Kidney capillary endothelial cell (primary cell): ENCODE results near the gene ENPP5.
"Not testable (repeated sequence)": the region's sequence is repeated elsewhere in the genome, so short reads cannot be mapped to it uniquely, and the experiment has no call there.

Source experiments
- DNase-seq: peaks from one replicate; pipeline ENCODE4 v3.0.0-alpha.2; 2018; ENCODE audit warnings: low spot score

ENPP5 gene

DNA sequence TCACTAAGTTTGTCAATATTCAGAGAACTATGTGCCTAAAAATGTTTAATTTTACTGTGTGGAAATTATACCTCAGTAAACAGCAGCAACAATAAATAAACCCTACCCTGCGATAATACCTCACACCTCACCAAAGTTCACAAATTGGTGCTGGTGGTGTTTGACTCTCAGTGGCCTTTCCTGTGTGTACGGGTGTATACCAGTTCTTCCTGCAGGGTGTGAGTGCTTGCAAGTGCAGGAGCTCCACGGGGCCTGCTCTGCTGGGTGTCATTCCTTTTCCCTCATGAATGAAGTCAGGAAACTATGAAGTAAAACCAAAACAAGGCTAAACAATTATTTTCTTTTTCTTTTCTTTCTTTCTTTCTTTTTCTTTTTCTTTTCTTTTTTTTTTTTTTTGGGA lies 4.1 kb upstream of the ENPP5 start:
- DNase-seq, result no peak

DNA sequence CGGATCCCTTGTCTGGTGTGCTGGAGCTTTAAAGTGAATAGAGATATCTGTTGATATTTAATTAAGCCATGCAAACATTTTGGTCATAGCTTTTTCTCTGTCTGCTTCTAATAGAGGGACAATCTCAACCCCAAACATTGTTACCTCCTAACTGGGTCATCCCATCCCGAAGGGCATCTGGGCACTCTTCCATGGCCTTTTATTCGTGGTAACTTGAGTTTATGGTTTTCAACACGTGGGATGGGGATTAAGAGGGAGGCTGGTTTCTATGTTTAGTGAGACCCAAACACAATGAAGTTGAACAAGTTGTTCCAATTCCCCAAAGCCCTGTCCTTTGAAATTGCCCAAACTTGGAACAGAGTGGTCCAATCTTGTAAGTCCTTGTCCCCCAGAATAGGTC lies 1.4 kb upstream of the ENPP5 start:
- DNase-seq, result no peak

DNA sequence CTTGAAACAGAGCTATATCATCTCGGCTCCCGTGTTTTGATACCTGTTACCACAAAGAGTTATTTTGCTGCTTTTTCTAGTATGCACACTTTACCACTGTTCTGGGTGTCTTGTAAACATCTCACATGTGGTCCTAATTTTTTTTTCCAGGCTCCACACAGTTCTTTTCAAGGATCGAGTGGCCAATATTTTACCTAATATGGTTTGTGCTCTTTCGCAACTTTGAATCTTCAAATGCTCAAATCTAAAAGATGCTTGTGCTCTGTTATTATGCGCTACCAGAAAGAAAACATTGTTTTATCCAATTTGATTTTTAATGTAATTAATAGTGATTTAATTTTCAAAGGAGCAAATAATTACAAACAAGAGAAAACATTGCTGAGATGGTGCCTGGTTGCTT lies 10.7 kb downstream of the ENPP5 start:
- no peak for DNase-seq

DNA sequence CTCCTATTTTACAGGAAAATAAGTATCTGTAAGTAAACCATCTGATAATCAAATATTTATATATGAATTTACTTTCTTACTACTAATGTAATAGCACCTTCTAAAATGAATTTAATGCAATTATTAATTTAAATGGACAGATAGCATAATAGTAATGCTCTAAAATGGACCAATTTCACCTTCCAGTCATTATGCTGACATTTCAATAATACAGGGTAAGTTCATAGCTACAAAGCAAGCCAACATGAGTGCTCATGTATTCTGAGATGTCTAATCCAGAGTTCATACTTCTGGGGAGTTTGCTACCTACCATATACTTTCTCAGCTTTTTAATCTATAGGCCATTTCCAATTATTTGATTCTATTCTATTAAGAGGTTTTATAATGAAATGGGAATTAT lies 11.6 kb downstream of the ENPP5 start:
- no peak for DNase-seq

DNA sequence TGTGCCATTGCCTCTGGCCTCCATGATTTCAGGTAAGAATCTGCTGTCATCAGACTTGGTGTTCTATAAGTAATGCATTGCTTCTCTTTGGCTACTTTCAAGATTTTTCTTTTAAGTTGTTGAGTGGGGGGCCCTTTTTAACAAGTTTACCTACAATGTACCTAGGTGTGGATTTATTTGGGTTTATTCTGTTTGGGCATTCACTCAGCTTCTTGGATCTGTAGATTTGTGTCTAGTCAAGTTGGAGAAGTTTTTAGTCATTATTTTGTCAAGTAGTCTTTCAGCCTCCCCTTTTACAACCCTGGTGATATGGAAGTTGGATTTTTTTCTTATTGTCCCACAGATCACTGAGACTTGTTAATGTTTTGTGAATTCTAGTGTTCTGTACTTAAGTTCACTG lies 14.1 kb downstream of the ENPP5 start:
- DNase-seq, result no peak

DNA sequence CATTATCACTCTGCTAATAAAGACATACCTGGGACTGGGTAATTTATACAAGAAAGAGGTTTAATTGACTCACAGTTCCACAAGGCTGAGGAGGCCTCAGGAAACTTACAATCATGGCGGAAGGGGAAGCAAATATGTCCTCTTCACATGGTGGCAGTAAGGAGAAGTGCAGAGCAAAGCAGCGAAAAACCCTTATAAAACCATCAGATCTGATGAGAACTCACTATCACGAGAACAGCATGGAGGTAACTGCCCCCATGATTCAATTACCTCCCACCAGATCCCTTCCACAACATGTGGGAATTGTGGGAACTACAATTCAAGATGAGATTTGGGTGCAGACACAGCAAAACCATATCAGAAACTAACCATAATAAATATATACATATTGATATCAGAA lies 21.7 kb downstream of the ENPP5 start:
- DNase-seq, result not testable (repeated sequence)

DNA sequence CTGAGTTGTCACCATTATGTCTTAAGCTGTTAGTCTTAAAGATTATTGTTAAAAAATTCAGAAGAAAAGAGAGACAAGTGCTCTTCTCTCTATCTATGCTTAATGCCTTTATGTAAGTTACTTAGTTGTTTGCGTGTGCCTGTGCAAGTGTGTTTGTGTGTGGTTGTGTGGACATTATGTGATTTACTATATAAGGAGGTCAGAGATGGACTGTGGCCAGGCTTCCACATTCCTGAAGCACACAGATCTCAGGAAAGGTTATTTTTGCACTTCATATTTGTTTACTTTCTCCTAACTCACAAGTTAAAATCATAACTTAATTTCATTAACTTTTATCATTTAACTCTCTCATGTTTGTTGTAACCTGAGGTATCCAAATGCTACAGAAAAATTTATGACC lies 26.5 kb downstream of the ENPP5 start:
- DNase-seq, result no peak

DNA sequence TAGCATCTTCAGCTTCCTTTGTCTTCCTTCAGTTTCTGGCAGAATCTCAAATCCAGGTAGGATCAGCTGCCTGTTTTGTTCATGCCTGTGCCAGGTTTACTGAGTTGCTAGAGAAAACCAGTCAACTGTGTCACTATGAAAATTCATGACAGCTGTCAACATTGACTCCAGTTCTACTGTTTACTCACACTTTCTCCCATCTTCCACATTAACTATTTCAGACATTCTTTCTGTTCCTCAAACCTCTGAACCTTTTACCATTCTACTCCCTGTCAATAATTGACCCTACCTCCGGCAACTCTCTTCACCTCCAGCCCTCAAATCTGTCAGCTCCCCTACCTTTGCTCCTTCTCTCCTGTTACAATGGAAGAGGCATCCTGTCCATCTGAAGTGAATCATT lies 32.5 kb downstream of the ENPP5 start:
- DNase-seq, result no peak

DNA sequence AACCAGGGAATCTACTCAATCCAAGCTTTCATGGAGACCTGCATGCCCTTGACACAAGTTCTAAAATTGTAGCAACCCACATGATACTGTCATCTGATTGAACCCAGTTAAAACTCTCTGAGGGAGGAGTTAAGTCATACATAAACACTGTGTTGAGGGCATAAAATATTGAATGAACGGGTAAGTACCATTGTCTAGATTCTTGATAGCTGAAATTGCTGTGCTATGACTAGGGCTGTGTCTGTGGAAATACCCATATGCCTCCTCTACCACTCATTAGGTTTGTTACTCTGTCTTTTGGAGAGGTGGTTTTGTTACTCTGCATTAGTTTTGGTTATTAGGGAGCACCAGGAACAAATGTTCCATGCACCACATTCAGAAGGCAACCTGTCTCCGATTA lies 33.4 kb downstream of the ENPP5 start:
- no peak for DNase-seq

DNA sequence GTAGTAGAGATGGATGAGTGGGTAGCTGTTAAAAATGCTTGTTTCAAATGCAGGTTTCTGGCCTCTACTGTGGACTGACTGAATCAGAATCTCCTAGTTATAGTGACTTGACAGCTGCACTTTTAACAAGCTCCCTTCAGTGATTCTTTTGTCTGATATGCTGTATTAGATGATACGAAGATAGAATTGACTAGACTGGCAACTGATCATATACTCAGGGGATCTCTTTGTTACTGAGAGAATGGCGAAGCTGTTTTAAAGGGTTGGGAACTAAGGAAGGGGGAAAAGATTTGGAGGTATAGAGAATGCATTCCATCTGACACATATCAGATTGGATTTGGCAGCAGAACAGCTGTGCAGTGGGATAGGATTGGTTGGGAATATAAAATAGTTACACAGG lies 33.9 kb downstream of the ENPP5 start:
- DNase-seq, result no peak

DNA sequence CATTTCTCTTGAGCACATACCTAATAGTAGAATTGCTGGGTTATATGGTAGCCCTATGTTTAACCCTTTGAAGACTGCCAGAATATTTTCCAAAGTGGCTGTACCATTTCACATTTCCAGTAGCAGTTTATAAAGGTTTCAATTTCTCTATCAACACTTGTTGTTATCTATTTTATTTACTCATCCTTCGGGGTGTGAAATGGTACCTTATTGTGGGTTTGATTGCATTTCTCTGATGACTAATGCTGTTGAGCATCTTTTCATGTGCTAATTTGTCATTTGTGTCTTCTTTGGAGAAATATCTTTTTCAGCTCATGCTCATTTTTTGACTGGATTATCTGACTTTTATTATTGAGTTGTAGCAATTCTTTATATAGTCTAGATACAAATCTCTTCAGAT lies 35.6 kb downstream of the ENPP5 start:
- no peak for DNase-seq

DNA sequence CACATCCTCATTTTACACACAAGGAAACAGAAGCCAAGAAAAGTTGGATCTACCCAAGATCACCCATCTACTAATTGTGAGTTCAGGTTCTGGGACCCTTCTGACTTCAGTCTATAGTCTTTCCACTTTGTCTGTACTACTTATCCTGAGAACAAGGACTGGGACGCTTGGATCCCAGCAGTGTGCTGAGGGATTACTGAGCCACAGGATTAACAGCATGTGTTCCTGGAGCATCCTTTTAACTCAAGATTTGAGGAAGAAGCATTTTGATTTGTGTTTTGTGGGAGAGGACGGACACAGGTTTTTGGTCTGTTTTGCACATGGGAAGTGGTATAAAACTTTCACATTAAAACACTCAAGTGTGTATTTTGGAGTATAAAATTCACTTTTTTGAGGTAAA lies 36.6 kb downstream of the ENPP5 start:
- DNase-seq, result no peak

DNA sequence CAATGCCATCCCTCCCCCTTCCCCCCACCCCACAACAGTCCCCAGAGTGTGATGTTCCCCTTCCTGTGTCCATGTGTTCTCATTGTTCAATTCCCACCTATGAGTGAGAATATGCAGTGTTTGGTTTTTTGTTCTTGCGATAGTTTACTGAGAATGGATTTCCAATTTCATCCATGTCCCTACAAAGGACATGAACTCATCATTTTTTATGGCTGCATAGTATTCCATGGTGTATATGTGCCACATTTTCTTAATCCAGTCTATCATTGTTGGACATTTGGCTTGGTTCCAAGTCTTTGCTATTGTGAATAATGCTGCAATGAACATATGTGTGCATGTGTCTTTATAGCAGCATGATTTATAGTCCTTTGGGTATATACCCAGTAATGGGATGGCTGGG lies 39.5 kb downstream of the ENPP5 start:
- not testable (repeated sequence) for DNase-seq

DNA sequence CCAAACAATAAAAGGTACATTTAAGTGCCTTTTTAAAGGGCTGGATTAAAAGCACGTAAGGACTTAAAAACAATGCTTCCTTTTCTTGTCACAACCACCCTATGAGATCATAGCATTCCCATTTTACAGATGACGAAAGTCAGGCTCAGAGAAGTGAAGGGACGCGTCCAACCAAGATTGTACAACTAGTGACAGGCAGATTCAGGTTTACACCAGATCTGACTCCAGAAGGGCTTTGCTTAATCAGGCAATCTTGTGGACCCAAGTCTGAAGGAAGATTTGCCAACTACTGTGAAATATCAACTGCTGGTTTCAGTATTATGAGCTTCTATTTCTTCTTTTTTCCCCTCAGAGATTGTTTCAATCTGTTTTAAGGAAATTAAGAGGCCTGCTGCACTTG lies 40.1 kb downstream of the ENPP5 start:
- DNase-seq, result no peak

DNA sequence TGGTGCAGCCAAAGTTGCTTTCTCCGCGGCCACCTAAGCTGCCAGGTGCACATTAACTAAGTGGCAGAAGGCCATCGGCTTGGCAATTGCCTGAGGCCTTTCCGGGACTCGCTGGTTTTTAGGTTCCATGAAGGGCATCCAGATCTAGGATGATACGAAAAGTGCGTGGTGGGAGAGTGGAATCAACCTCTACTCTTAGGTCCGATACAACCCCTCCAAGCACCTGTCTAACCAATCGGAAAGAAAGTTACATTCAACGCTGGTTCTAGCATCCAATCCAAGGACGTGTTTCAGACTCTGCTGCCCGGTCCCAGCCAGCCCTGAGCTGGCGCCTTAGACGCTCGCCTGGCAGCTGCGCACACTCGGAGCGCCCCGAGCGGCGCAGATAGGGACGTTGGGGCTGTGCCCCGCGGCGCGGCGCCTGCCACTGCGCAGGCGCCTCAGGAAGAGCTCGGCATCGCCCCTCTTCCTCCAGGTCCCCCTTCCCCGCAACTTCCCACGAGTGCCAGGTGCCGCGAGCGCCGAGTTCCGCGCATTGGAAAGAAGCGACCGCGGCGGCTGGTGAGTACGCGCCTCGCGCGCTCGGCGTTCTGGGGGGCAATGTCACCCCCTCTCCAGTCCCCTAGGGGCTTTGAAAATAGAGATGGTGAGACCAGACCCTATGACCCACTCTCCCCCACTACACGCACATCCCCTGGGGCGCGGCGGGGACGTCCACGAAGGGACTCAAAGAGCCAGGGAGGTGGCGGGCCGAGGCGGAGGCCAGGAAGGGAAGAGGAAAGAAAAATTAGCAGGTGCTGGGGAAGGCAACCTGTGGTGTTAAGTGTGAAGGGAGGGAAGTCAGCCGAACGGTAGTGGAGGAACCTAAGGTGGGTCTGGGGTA lies 40.9 kb downstream of the ENPP5 start, which contains the start of gene ENPP4:
Gene ENPP4 (plus strand): TSS at position 361 of the 883 bp plus-strand sequence. CDS start 9,595 bp downstream, outside the sequence.
- DNase-seq, result peak; percentile 78

DNA sequence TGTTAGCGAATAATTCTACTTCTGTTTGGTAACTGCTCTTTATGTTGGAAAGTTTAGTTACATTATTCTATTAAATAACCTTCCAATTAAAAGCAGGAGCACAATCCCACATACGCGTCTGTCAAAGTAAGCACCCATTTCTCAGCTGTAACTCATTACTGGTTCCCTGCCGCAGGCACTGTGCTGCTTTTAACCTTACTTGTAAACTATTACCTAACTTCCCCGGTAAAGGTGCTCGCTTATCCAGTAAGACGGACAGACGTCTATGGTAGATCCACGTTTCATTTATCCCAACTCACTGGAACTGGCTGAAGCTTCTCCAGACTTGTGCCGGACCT lies 41.5 kb downstream of the ENPP5 start:
- DNase-seq, result no peak

DNA sequence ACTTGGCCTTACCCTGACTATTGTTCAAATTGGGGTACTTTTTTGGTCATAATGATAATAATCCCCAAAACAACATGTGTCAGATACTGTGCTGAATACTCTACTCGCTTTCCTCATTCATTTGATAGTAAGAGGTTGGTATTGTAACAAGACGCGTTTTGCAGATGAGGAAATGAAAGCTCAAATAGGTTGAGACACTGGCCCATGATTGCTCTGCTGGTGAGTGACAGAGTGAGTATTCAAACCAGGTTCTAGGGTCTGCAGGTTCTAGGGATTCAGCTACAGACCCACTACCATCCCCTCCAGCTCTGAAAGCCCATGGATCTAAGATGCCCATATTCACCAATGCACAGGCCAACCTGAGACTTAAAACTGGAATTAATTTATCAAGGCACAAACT lies 42.3 kb downstream of the ENPP5 start:
- no peak for DNase-seq

DNA sequence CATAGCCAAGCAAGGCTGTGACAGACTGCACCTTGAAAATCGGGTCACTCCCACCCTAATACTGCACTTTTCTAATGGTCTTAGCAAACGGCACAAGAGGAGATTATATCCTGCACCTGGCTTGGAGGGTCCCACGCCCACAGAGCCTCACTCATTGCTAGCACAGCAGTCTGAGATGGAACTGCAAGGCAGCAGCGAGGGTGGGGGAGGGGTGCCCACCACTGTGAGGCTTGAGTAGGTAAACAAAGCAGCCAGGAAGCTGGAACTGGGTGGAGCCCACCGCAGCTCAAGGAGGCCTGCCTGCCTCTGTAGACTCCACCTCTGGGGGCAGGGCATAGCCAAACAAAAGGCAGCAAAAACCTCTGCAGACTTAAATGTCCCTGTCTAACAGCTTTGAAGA lies 51.1 kb downstream of the ENPP5 start:
- DNase-seq, result not testable (repeated sequence)

DNA sequence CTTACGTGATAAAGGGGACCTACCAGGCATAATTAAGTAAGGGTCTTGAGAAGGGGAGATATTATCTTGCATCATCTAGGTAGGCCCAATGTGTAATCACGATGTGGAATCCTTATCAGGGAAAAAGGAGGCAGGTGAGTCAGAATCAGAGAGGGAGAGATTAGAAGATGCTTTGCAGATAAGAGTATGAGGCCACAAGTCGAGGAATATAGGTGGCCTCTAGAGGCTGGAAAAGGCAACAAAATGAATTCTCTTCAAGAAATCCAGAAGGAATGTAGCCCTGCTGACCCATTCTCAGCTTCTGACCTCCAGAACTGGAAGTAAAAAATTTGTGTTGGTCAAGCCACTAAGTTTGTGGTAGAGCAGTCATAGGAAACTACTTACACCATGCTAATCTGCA lies 51.9 kb downstream of the ENPP5 start:
- DNase-seq, result no peak

DNA sequence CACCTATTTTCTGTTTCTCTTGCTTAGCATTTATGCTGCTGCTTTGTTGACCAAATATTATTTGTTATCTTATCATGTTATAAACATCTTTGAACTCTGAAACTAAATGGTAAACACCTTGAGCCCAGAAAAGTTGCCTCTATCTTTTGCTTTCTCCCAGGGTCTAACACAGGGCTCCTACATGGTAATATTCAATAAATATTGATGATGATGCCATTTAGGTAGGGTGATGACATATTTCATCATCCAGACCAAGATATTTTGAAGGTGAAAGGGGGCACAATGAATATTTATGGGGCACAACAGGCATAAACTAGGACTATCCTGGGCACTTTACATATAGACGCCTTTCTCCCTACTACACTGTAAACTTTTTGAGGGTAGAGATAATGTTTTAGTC lies 52.6 kb downstream of the ENPP5 start:
- DNase-seq, result no peak

DNA sequence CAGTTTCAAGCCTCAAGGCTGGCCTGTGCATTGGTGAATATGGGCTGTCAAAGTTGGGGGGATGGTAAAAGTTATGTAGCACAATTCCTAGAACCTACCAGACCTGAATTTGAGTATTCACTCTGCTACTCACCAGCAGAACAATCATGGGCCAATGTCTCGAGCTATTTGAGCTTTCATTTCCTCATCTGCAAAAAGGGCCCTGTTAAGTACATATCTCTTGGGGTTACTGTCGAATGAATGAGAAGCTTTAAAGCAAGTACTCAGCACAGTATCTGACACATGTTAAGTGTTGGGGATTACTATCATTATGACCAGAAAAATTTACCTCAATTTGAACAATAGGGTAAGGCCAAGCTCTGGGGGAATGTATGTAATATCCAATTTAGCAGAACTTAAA lies 54.5 kb downstream of the ENPP5 start:
- no peak for DNase-seq

DNA sequence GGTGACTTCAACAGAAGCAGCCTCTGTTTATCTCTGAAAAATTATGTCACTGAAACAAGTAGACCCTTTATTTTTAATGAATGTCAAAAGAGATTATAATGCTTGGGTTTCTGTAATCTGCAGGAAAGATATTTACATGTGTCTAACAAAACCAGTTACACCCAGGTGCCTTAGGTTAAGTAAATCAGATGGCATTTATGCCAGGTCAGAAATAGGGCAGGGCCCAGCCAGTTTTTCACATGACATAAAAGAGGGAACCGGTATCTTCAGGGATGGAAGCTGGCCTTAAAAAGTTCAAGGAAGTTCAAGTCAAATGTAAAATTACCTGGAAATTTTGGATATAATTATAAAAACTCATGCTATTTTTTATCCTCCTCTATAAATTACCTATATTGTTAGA lies 55.1 kb downstream of the ENPP5 start:
- no peak for DNase-seq

DNA sequence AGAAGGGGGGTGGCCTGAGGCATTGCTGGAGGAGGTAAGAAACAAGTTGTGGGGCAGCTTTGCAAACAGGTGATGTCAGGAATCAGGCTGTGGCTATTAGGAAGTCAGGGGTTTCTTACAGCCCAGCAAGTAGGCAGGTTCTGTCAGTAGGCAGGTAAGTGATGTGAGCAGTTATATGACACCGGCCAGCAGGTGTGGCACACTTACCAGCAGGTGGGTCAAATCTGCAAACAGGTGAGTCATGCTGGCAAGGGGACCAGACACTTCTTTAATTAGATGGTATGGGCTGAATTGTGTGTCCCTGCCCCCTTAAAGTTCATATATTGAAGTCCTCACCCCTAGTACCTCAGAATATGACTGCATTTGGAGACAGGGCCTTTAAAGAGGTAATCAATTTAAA lies 57.4 kb downstream of the ENPP5 start:
- no peak for DNase-seq
